ENCODE results near the gene SNX1. TPM values are rescaled to one million over a fixed set of nuclear protein-coding genes. Genes with fewer than 3 reads are reported as not detected.

Gene SNX1
- total and polyA plus RNA-seq, 7 donors, result 36.4 to 102 (median 61.0) TPM

DNA sequence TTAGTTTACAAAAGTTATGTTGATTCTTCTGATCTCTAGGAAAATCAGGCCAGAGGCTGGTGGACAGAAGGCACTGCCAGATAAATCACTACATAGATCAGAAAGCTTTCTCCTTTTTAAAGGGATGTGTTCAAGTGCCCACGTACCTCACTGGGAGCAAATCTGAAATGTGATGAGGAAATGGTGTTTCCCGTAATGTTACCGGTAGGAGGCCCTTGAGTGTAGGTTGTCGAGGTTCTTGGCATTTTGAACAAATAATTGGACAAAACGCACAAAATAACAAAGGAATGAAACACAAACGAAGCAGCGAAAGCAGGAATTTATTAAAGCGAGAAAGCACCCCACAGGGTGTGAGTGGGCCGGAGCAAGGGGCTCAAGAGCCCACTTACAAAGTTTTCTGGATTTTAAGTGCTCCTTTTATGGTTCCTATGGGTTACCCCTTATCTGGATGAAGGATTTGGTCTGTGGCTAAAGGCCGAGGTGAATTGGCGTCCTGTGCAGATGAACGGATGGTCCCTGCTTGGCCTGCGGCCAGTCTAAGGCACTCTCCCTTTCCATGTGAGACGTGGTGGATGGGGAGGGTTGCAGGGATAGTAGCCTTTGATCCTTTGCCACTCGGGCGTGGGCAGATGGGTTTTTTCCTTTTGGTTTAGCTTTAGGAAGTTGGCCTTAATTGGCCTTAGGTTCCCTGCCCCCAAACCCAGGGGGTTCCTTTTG lies 1.0 kb downstream of the SNX1 start:
- Histone ChIP-seq H3K36me3 (ENCODE audit: insufficient read depth in 1 of 2, low read depth in 1 of 2) (no peaks in the 10 kb centered on the region), H3K9me3 (no peaks in the 10 kb centered on the region), H3K4me3 (peak overlapping the region; percentile 82), H3K27ac (peak overlapping the region; percentile 97), H3K4me1 (peaks cover 64% of the 10 kb centered on the region), H3K27me3 (ENCODE audit: insufficient read depth in 3 of 3, low read length in 2 of 3) (no peaks in the 10 kb centered on the region)
- ATAC-seq (no peak), DNase-seq (no peak)
- intact Hi-C loops (cut with DNase I), result no loop called here
- TF ChIP-seq, protein P1, sequence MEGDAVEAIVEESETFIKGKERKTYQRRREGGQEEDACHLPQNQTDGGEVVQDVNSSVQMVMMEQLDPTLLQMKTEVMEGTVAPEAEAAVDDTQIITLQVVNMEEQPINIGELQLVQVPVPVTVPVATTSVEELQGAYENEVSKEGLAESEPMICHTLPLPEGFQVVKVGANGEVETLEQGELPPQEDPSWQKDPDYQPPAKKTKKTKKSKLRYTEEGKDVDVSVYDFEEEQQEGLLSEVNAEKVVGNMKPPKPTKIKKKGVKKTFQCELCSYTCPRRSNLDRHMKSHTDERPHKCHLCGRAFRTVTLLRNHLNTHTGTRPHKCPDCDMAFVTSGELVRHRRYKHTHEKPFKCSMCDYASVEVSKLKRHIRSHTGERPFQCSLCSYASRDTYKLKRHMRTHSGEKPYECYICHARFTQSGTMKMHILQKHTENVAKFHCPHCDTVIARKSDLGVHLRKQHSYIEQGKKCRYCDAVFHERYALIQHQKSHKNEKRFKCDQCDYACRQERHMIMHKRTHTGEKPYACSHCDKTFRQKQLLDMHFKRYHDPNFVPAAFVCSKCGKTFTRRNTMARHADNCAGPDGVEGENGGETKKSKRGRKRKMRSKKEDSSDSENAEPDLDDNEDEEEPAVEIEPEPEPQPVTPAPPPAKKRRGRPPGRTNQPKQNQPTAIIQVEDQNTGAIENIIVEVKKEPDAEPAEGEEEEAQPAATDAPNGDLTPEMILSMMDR (IDR thresholded peaks at IDR 0.05), result no peak
- WGBS, 3 donors, result 2 to 7% (median 3%) methylated on average over 16 of the region's 16 CpGs

DNA sequence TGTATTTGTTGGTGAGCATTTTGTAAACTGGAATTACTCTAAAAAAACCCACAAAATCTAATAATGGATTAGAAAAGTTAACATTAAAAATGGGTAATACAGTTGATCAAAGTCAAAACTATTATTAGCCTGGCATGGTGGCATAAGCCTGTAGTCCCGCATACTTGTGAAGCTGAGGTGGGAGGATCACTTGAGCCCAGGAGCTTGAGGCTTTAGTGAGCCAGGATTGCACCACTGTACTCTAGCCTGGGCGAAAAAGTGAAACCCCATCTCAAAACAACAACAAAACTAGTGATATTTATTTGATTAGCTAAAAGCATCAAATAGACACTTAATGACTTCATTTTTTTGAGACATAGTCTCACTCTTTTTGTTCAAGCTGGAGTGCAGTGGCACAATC lies 3.6 kb downstream of the SNX1 start:
- TF ChIP-seq, protein P1 (IDR thresholded peaks at IDR 0.05), result no peak
- H3K36me3 ChIP-seq (ENCODE audit: insufficient read depth in 1 of 2, low read depth in 1 of 2), result no peaks in the 10 kb centered on the region
- DNase-seq (no peak), ATAC-seq (peak in 2 of 4 donors; percentile 36 to 38)
- peaks cover 64% of the 10 kb centered on the region for H3K4me1 ChIP-seq
- no peaks in the 10 kb centered on the region for H3K9me3 ChIP-seq
- intact Hi-C loops (cut with DNase I), result no loop called here
- 31 to 48% (median 31%) methylated on average over 2 of the region's 2 CpGs for WGBS, 3 donors
- peak overlapping the region; percentile 97 for H3K27ac ChIP-seq
- no peaks in the 10 kb centered on the region for H3K27me3 ChIP-seq (ENCODE audit: insufficient read depth in 3 of 3, low read length in 2 of 3)
- H3K4me3 ChIP-seq, result peak overlapping the region; percentile 23

DNA sequence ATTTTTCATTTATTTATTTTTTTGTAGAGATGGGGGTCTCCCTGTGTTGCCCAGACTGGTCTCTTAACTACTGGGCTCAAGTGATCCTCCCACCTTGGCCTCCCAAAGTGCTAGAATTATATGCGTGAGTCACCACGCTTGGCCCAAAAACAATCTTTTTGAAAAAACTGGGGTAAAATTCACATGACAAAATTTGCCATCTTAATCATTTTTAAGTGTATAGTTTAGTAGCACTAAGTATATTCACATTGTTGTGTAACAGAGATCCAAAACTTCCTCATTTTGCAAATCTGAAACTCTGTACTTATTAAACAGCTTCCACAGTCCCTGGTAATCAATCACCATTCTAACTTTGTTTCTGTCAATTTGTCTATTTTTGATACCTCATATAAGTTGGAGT lies 5.2 kb downstream of the SNX1 start:
- Histone ChIP-seq H3K4me1 (peaks cover 66% of the 10 kb centered on the region), H3K36me3 (ENCODE audit: insufficient read depth in 1 of 2, low read depth in 1 of 2) (no peaks in the 10 kb centered on the region), H3K27me3 (ENCODE audit: insufficient read depth in 3 of 3, low read length in 2 of 3) (no peaks in the 10 kb centered on the region), H3K9me3 (no peaks in the 10 kb centered on the region), H3K4me3 (no peak overlapping the region), H3K27ac (peak overlapping the region; percentile 50)
- intact Hi-C loops (cut with DNase I), result no loop called here
- WGBS, 3 donors, result 86 to 89% (median 88%) methylated on average over 2 of the region's 2 CpGs
- TF ChIP-seq, protein P1 (IDR thresholded peaks at IDR 0.05), result no peak
- no peak for ATAC-seq
- DNase-seq, result no peak

DNA sequence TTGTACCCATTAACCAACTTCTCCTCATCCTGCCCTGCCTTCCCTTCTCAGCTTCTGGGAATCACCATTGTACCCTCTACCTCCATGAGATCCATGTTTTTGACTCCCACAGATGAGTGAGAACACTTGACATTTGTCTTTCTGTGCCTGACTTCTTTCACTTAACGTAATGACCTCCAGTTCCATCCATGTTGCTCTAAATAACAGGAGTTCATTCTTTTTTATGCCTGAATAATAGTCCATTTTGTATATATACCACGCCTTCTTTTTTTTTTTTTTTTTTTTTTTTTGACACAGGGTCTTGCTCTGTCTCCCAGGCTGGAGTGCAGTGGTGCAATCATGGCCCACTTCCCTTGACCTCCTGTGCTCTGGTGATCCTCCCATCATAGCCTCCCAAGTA lies 6.7 kb downstream of the SNX1 start:
- ATAC-seq (no peak), DNase-seq (no peak)
- H3K4me3 ChIP-seq, result no peak overlapping the region
- no peak overlapping the region for H3K27ac ChIP-seq
- intact Hi-C loops (cut with DNase I), result no loop called here
- no peaks in the 10 kb centered on the region for H3K27me3 ChIP-seq (ENCODE audit: insufficient read depth in 3 of 3, low read length in 2 of 3)
- 96 to 98% (median 96%) methylated on average over 2 of the region's 2 CpGs for WGBS, 3 donors
- no peaks in the 10 kb centered on the region for H3K9me3 ChIP-seq
- TF ChIP-seq, protein P1 (IDR thresholded peaks at IDR 0.05), result no peak
- H3K36me3 ChIP-seq (ENCODE audit: insufficient read depth in 1 of 2, low read depth in 1 of 2), result no peaks in the 10 kb centered on the region
- peaks cover 72% of the 10 kb centered on the region for H3K4me1 ChIP-seq

All from psoas muscle (tissue), 8 donors.